Sciatic nerve (tissue), 2 donors: Measurements from ENCODE around the gene GATM. TPM values are rescaled to one million over a fixed set of nuclear protein-coding genes. Genes with fewer than 3 reads are reported as not detected.
A peak's percentile ranks its signal among the peaks of the same experiment; 100 is the strongest.
"Not testable (repeated sequence)": the region's sequence is repeated elsewhere in the genome, so short reads cannot be mapped to it uniquely, and the experiment has no call there.

Experiments used
- ATAC-seq: fragments of 200-7000 bp; cut with Tn5 transposase; one replicate; pipeline ENCODE4 v1.9.1; 2020; ENCODE audit warnings: mild to moderate bottlenecking, moderate library complexity
- DNase-seq: peaks from one replicate; pipeline ENCODE4 v3.0.0-alpha.2; 2020; ENCODE audit warnings: low spot score
- intact Hi-C: fragments of 100-400 bp; cut with DNase I; formaldehyde crosslinking; loops from one replicate; pipeline ENCODE4 v1.14.2; 2022
- total RNA-seq: library from RNA; stranded (reverse); fragmentation: NEBNext Ultra II Directional; extraction: Animal tissue kit (Norgen Biotek cat#: 25700); gene quantifications from one replicate; pipeline ENCODE4 v1.2.1, GENCODE V29; 2021
- donor health status: DM: no; HTN: no; CAD: no.
- donor health status: DM: no; HTN: no; CAD: no.

Gene GATM
- total RNA-seq, 1 donor from 2014 or later = 288 TPM

DNA sequence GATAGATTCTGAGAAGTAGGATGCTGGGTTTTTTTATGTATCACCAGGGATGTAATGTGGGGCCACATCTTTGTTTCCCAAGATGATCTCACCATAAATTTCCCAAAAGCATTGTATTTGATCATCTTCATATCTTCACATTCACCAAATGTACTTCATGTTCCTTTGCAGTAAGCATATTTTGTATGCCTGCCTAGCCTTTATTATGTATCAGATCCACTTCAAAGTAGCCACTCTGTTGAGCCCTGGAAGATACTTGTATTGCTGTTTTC, 14.2 kb upstream of the GATM start:
- DNase-seq = no peak
- no peak for ATAC-seq
- intact Hi-C loops = no loop called here

- ATAC-seq (peak; percentile 73), DNase-seq (no peak)
- intact Hi-C loops = no loop called here
These were observed 13.6 kb upstream of the GATM start for GRCh38 chr15:45391746-45392583.

- ATAC-seq = no peak
- intact Hi-C loops = no loop called here
These were observed 11.0 kb upstream of the GATM start for GRCh38 chr15:45389351-45389750.

GRCh38 chr15:45387380-45388007, 9.2 kb upstream of the GATM start:
- no peak for ATAC-seq
- intact Hi-C loops = no loop called here
- DNase-seq = no peak

More at GRCh38 chr15:45389351-45389750, 11.0 kb upstream of the GATM start:
- no peak for DNase-seq

DNA sequence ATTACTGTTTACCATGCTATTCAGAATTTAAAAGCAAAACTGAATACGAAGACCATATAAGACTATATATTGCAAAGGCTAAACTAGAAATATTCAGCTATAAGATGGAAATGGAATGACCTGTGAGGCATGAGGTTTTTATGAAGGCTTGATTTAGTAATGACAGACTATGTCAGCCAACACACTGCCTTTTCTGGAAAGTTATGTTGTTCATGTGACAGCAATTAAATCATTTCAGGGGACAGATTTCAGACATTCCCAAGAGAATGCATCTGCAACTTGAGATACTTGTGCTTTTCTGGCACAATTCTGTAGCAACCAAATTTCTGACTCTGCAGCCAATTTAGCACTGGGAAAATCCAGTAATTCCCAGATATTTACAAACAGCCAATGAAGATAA, 8.6 kb upstream of the GATM start:
- intact Hi-C loops = no loop called here
- DNase-seq (no peak), ATAC-seq (no peak)

- intact Hi-C loops = no loop called here
- DNase-seq (no peak), ATAC-seq (no peak)
These were observed 8.1 kb upstream of the GATM start for GRCh38 chr15:45386420-45386819.

- no peak for ATAC-seq
- DNase-seq = no peak
- intact Hi-C loops = no loop called here
These were observed 7.2 kb upstream of the GATM start for GRCh38 chr15:45385590-45385989.

- ATAC-seq (no peak), DNase-seq (no peak)
- intact Hi-C loops = no loop called here
These were observed 6.4 kb upstream of the GATM start for GRCh38 chr15:45384700-45385099.

DNA sequence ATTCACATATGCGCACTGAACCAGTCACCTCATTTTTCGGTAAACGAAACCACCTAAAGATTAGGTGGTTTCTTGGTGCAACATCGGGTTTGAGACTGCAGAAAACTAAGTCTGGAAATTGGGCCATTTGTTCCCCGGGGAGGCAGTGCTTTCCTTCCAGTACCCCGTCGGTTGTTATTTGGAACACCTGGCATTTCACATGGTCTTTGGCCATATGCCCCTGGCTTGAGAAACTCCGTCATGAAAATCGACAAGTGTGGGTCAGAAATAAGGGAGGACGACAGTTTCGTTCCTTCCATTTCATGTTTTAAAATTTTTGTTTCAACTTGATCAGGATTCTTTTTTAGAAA, 544 bp upstream of the GATM start:
- intact Hi-C loops = no loop called here
- ATAC-seq = no peak
- no peak for DNase-seq

- intact Hi-C loops = no loop called here
- ATAC-seq (peak; percentile 66), DNase-seq (peak; percentile 68)
These were observed 665 bp downstream of the GATM start for GRCh38 chr15:45377609-45378148.

DNA sequence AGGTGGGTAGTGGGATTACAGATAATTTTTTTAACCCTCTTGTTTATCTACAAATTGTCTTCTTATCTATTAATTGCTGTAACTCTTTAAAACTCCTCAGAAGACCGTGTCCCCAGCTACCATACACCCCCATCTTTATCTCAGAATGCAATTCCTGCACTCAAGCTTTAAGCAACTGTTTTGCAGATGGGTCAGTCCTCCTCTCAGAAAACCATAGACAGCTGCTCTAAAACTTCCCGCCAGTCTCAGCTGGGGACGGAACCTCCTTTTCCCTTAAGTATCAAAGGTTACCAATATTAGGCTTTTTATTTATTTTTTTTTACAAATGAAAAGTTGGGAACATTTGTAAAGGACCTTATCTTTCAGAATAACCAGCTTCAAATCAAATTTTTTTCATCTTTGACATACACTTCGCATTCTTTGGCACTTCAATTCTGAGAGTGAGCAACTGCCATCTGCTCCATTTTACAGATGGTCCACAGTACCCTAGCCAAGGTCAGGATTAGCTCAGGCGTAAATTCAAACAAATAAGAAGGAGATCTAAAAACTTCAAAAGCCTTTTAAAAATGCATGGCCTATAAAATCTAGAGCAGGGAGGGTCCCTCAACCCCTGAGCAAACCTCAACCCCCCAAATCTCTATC, 1.3 kb downstream of the GATM start:
- no peak for ATAC-seq
- intact Hi-C loops = no loop called here

GRCh38 chr15:45376300-45376928, 1.9 kb downstream of the GATM start:
- DNase-seq (no peak), ATAC-seq (no peak)
- intact Hi-C loops = no loop called here

More for the DNA sequence above, 1.3 kb downstream of the GATM start:
- DNase-seq = no peak

GRCh38 chr15:45375836-45376235, 2.5 kb downstream of the GATM start:
- DNase-seq (no peak), ATAC-seq (no peak)
- intact Hi-C loops = no loop called here

- DNase-seq (no peak), ATAC-seq (no peak)
- intact Hi-C loops = no loop called here
These were observed 4.4 kb downstream of the GATM start for GRCh38 chr15:45373976-45374375.

DNA sequence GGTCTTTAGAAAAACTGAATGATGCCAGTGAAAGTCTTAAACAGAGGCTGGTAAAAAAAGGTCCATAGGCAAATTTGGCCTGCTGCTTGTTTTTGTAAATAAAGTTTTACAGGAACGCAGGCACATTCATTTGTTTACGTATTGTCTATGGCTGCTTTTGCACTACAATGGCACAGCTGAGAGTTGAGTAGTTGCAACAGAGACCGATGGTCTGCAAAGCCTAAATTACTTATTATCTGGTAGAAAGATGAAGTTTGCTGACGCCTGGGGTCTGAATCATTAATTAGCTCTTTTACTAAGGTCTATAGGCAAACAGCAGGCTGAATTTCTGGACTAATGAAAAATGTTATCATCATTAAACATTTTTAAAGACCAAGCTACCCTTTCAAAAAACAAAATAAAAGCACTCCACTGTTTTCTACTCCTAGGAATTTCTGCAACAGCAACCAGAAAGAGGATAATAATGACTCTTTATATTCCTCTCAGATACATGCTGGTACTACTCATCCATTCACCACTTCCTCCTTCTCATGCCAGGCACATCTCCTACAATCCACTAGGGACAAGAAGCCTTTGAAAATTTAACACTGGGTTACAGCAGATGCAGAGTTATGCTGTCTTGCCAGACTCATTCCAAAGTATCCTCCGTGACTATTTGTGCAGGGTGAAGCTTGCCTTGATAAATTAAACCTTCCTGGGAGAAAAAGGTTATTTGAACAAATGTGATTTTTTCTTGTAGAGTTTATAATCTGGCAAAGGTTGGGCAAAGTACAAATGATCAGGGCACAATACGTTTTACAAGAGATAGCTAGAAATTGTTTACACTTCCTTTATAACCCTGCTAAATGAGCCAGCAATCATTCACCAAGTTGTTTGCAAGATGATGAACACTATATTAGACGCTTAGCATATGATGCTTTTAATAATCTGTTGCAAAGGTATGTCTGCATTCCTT, 6.0 kb downstream of the GATM start:
- ATAC-seq = peak; percentile 55
- no peak for DNase-seq
- intact Hi-C loops = no loop called here

GRCh38 chr15:45371546-45371945, 6.8 kb downstream of the GATM start:
- intact Hi-C loops = no loop called here
- no peak for DNase-seq
- ATAC-seq = no peak

DNA sequence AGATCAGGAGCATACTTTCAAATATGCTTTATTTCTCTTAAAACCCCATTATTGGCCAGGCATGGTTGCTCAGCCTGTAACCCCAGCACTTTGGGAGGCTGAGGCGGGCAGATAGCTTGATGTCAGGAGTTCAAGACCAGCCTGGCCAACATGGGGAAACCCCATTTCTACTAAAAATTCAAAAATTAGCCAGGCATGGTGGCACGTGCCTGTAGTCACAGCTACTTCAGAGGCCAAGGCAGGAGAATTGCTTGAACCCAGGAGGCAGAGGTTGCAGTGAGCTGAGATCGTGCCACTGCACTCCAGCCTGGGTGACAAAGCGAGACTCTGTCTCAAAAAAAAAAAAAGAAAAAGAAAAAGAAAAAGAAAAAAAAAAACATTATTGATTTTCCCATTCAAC, 8.3 kb downstream of the GATM start:
- DNase-seq, intact Hi-C loops, ATAC-seq: not testable (repeated sequence)

- DNase-seq, ATAC-seq, intact Hi-C loops: not testable (repeated sequence)
These were observed 11.1 kb downstream of the GATM start for GRCh38 chr15:45367222-45367621.

GRCh38 chr15:45364271-45364670, 14.1 kb downstream of the GATM start:
- ATAC-seq = no peak
- intact Hi-C loops = no loop called here
- no peak for DNase-seq
